Cardiac muscle cell (in vitro differentiated cells and primary cell): ENCODE results near the gene COL6A2. TPM values are rescaled to one million over a fixed set of nuclear protein-coding genes. Genes with fewer than 3 reads are reported as not detected.

Experiments used
- DNase-seq, 2 donors: peaks; one replicate each; pipeline versions ENCODE4 v3.0.0 to v3.0.0-alpha.2; 2010 to 2017; ENCODE audit warnings: low read depth in 1 of 2, low spot score in 1 of 2
- H3K27ac ChIP-seq: fragments of 200-600 bp; sonication (generic); 2 replicates; pipeline ENCODE4 v1.5.1; 2016
- H3K27me3 ChIP-seq: fragments of 200-600 bp; sonication (generic); 2 replicates; pipeline ENCODE4 v1.6.0; 2016; ENCODE audit warnings: control low read depth
- H3K36me3 ChIP-seq: fragments of 200-600 bp; sonication (generic); 2 replicates; pipeline ENCODE4 v1.5.1; 2016; ENCODE audit warnings: control low read depth
- H3K4me1 ChIP-seq: fragments of 200-600 bp; sonication (generic); 2 replicates; pipeline ENCODE4 v1.8.1; 2017; ENCODE audit warnings: low read depth, mild to moderate bottlenecking, mixed run types
- H3K4me3 ChIP-seq: fragments of 200-600 bp; sonication (generic); 2 replicates; pipeline ENCODE4 v1.5.1; 2016; ENCODE audit warnings: mild to moderate bottlenecking
- H3K9me3 ChIP-seq: fragments of 200-600 bp; sonication (generic); 2 replicates; pipeline ENCODE4 v1.5.1; 2017; ENCODE audit warnings: low read depth, mild to moderate bottlenecking, control low read depth
- polyA plus RNA-seq: library from polyadenylated mRNA; unstranded; fragments of >200 nt; fragmentation: Nextera tagmentation; extraction: Ambion mirVana; gene quantifications from 2 replicates; pipeline ENCODE4 v1.2.1, GENCODE V29; 2016
- total RNA-seq: library from RNA; depleted of rRNA; stranded (reverse); fragments of >200 nt; gene quantifications from 2 replicates; pipeline ENCODE4 v1.2.3, GENCODE V29; 2016
- TF ChIP-seq, protein P1 (sequence below): IDR thresholded peaks from 2 replicates; pipeline ENCODE4 v1.5.1; 2012; ENCODE audit warnings: low read depth, mild to moderate bottlenecking, low read length

The COL6A2 gene
- total and polyA plus RNA-seq, 2 experiments from 2014 or later, result 153 to 260 TPM

DNA sequence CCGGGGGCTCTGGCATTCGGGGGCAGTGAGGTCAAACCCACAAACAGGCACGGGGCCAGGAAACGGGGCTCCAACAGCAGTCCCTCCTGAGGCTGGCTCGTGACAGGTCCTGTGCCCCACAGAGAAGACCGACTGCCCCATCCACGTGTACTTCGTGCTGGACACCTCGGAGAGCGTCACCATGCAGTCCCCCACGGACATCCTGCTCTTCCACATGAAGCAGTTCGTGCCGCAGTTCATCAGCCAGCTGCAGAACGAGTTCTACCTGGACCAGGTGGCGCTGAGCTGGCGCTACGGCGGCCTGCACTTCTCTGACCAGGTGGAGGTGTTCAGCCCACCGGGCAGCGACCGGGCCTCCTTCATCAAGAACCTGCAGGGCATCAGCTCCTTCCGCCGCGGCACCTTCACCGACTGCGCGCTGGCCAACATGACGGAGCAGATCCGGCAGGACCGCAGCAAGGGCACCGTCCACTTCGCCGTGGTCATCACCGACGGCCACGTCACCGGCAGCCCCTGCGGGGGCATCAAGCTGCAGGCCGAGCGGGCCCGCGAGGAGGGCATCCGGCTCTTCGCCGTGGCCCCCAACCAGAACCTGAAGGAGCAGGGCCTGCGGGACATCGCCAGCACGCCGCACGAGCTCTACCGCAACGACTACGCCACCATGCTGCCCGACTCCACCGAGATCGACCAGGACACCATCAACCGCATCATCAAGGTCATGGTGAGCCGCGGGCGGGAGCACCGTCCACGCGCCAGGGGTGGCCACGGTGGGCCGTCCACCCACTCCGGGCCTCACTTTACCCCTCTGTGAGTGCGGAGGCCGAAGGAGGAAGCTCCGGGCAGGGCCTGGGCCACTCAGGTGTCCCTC, 14.2 kb downstream of the COL6A2 start:
- no peaks in the 10 kb centered on the region for H3K9me3 ChIP-seq
- TF ChIP-seq, protein P1, sequence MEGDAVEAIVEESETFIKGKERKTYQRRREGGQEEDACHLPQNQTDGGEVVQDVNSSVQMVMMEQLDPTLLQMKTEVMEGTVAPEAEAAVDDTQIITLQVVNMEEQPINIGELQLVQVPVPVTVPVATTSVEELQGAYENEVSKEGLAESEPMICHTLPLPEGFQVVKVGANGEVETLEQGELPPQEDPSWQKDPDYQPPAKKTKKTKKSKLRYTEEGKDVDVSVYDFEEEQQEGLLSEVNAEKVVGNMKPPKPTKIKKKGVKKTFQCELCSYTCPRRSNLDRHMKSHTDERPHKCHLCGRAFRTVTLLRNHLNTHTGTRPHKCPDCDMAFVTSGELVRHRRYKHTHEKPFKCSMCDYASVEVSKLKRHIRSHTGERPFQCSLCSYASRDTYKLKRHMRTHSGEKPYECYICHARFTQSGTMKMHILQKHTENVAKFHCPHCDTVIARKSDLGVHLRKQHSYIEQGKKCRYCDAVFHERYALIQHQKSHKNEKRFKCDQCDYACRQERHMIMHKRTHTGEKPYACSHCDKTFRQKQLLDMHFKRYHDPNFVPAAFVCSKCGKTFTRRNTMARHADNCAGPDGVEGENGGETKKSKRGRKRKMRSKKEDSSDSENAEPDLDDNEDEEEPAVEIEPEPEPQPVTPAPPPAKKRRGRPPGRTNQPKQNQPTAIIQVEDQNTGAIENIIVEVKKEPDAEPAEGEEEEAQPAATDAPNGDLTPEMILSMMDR, result no peak
- H3K4me3 ChIP-seq, result no peak overlapping the region
- no peak for DNase-seq
- H3K36me3 ChIP-seq, result peaks cover 9% of the 10 kb centered on the region
- no peaks in the 10 kb centered on the region for H3K4me1 ChIP-seq
- H3K27me3 ChIP-seq, result no peaks in the 10 kb centered on the region
- H3K27ac ChIP-seq, result no peak overlapping the region

DNA sequence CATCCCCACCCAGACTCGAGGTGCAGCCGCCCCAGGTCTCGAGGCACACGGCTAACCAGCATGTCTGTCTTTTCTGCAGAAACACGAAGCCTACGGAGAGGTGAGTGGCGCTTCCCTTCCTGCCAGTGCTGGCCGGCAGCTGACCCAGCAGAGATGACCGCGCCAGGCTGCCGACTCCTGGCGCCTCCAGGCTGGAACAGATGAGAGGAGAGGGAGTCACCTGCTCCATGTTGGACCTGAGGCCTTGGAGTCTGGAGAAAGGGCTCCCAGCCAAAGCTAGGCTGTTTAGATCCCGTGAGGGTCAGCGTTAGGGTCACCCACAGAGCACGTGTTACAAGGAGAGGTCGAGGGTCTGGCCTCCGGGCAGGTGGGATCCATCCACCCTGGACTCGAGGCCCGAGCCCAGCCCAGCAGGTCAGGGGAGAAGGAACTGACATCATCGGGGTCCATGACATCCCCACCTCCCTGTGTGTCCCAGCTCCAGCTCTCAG, 14.9 kb downstream of the COL6A2 start:
- Histone ChIP-seq H3K4me1 (no peaks in the 10 kb centered on the region), H3K36me3 (peaks cover 9% of the 10 kb centered on the region), H3K9me3 (no peaks in the 10 kb centered on the region), H3K4me3 (no peak overlapping the region), H3K27ac (no peak overlapping the region), H3K27me3 (no peaks in the 10 kb centered on the region)
- TF ChIP-seq, protein P1, result no peak
- no peak for DNase-seq

DNA sequence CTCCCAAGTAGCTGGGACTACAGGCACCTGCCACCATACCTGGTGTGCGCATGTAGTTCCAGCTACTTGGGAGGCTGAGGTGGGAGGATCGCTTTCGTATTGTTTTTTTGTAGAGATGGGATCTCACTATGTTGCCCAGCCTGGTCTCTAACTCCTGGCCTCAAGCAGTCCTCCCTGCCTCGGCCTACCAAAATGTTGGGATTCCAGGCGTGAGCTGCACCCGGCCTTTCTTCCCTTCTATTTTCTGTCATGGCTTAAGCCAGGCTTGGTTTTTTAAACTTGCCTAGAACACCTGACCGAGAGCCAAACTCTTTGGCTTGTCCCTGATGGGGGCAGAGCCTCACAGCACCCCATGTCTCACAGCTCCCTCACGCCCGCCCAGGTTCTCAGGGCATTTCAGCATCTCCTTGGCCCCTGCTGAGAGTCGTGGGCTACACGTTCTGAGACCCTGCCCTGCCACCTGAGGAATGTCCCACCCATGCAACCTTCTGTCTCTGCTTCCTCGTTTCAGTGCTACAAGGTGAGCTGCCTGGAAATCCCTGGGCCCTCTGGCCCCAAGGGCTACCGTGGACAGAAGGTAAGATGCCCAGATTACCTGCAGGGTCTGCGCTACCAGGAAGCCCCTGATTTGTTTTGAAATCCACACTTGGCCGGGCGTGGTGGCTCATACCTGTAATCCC, 15.7 kb downstream of the COL6A2 start:
- no peaks in the 10 kb centered on the region for H3K4me1 ChIP-seq
- no peaks in the 10 kb centered on the region for H3K9me3 ChIP-seq
- peaks cover 9% of the 10 kb centered on the region for H3K36me3 ChIP-seq
- no peak overlapping the region for H3K27ac ChIP-seq
- TF ChIP-seq, protein P1, result no peak
- H3K4me3 ChIP-seq, result no peak overlapping the region
- H3K27me3 ChIP-seq, result no peaks in the 10 kb centered on the region
- no peak for DNase-seq

DNA sequence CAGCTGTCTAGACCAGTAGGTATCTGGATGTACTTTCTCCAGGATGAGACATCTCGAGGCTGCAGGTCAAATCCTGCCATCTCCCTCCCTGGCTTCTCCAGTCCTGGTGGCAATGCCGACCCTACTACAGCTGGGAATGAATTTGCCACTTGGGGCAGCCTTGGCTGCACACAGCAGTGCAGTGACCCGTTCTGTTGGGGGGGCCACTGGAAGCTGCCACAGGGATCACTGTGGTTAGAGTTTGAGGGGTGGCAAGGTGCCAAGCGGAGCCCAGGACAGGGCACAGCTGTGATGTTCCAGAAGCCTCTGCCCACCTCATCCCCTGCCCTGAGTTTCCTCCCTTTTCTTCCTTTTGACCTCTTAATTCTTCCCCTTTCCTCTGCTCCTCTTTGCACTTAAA, 17.1 kb downstream of the COL6A2 start:
- H3K27ac ChIP-seq, result no peak overlapping the region
- H3K36me3 ChIP-seq, result peaks cover 9% of the 10 kb centered on the region
- no peaks in the 10 kb centered on the region for H3K27me3 ChIP-seq
- TF ChIP-seq, protein P1, result no peak
- no peaks in the 10 kb centered on the region for H3K9me3 ChIP-seq
- H3K4me1 ChIP-seq, result no peaks in the 10 kb centered on the region
- H3K4me3 ChIP-seq, result no peak overlapping the region
- DNase-seq, result no peak

DNA sequence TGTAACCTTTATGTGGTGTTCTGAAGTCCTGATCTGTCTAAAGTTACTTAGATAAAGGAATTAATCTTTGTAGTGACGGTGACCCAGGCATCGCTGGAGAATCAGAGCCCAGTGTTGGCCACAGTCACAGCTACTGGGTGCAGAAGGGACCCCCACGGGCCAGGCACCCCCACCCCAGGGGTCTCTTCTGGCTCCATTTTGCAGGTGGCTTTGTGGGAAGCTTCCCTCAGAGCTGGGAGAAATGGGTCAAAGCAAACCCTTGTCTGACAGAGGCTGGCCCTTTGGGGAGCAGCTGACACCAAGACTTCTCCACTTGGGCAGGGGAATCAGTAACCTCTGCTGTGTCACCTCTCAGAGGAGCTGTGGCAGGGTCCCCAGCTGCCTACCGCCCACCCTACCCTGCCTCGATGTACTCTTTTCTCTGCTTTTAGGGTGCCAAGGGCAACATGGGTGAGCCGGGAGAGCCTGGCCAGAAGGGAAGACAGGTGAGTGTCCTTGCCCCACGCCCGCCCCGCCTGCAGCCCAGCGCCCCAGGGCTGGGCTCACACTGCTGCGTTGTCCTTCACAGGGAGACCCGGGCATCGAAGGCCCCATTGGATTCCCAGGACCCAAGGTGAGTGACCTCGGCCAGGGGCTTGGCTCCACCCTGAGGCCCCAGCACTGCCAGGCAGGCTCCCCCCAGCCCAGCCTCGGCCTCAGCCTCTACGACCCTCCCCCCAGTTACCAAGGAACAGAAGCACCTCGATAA, 17.7 kb downstream of the COL6A2 start:
- TF ChIP-seq, protein P1, result no peak
- no peak for DNase-seq
- Histone ChIP-seq H3K4me3 (no peak overlapping the region), H3K9me3 (no peaks in the 10 kb centered on the region), H3K36me3 (peaks cover 9% of the 10 kb centered on the region), H3K27me3 (no peaks in the 10 kb centered on the region), H3K27ac (no peak overlapping the region), H3K4me1 (no peaks in the 10 kb centered on the region)
